ENCODE results near the gene PSMC3. TPM values are rescaled to one million over a fixed set of nuclear protein-coding genes. Genes with fewer than 3 reads are reported as not detected.

PSMC3 gene
- total RNA-seq, 1 experiment from 2014 or later = 179 TPM

- H4K5ac ChIP-seq (ENCODE audit: insufficient read length, low read depth, low read length) = no peak overlapping the region
Measured at GRCh38 chr11:47391077-47391583, 35.1 kb downstream of the PSMC3 start.

More at GRCh38 chr11:47391077-47391583, 35.1 kb downstream of the PSMC3 start:
- Mint-ChIP-seq H3K9me3 (no peaks in the 10 kb centered on the region; a peak in 1 of 5 replicates), H3K36me3 (ENCODE audit: insufficient read depth in 1 of 3, low read depth in 3 of 3) (no peaks in the 10 kb centered on the region), H3K4me1 (0 out of 4 replicates have a peak, but pooled peaks cover 0 to 3% of the 10 kb centered on the region in 2 experiments), H3K4me3 (no peak overlapping the region), H3K27me3 (ENCODE audit: low read depth) (no peaks in the 10 kb centered on the region), H3K27ac (peak overlapping the region in 2 of 3 experiments; percentile 5 to 28; a peak in 1 of 7 replicates)
- H3K4me1 ChIP-seq (ENCODE audit: insufficient read depth, low read length) = no peaks in the 10 kb centered on the region
- no peak overlapping the region for H3K27ac ChIP-seq (ENCODE audit: insufficient read length, low read depth, low read length)
- H3K14ac ChIP-seq (ENCODE audit: insufficient read depth, low read length) = no peak overlapping the region
- H3K9me3 ChIP-seq (ENCODE audit: control insufficient read depth, low read depth, low read length) = no peaks in the 10 kb centered on the region
- H3K23me2 ChIP-seq (ENCODE audit: insufficient read length, low read depth, low read length, poor library complexity, severe bottlenecking) = no peaks in the 10 kb centered on the region
- H3K79me1 ChIP-seq (ENCODE audit: insufficient read depth, low read depth, low read length, poor library complexity, severe bottlenecking) = no peaks in the 10 kb centered on the region
- no peak overlapping the region for H2BK20ac ChIP-seq (ENCODE audit: low read depth, low read length, poor library complexity, severe bottlenecking)
- H2BK5ac ChIP-seq (ENCODE audit: insufficient read length, low read length) = no peak overlapping the region
- no peak overlapping the region for H2BK12ac ChIP-seq (ENCODE audit: insufficient read length, low read depth, low read length)
- H3T11ph ChIP-seq (ENCODE audit: low read length) = no peak overlapping the region
- no CpG with 5 or more reads among the region's 11 CpGs for WGBS (ENCODE audit: extremely low coverage, insufficient read length, low lambda C conversion rate)
- no peaks in the 10 kb centered on the region for H3K27me3 ChIP-seq (ENCODE audit: insufficient read depth, low read length)
- H4K20me1 ChIP-seq (ENCODE audit: control insufficient read depth, insufficient read depth, insufficient read length) = no peaks in the 10 kb centered on the region
- DNase-seq = peak; percentile 24
- no peak overlapping the region for H3K56ac ChIP-seq (ENCODE audit: insufficient read length, low read depth, low read length)
- no peak overlapping the region for H2AK5ac ChIP-seq (ENCODE audit: insufficient read length, low read length)
- TF ChIP-seq, protein P1, sequence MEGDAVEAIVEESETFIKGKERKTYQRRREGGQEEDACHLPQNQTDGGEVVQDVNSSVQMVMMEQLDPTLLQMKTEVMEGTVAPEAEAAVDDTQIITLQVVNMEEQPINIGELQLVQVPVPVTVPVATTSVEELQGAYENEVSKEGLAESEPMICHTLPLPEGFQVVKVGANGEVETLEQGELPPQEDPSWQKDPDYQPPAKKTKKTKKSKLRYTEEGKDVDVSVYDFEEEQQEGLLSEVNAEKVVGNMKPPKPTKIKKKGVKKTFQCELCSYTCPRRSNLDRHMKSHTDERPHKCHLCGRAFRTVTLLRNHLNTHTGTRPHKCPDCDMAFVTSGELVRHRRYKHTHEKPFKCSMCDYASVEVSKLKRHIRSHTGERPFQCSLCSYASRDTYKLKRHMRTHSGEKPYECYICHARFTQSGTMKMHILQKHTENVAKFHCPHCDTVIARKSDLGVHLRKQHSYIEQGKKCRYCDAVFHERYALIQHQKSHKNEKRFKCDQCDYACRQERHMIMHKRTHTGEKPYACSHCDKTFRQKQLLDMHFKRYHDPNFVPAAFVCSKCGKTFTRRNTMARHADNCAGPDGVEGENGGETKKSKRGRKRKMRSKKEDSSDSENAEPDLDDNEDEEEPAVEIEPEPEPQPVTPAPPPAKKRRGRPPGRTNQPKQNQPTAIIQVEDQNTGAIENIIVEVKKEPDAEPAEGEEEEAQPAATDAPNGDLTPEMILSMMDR (conservative IDR thresholded peaks at IDR 0.05) = no peak
- H2BK120ac ChIP-seq (ENCODE audit: low read depth, low read length, poor library complexity, severe bottlenecking) = no peak overlapping the region
- H3K23ac ChIP-seq (ENCODE audit: insufficient read length, low read depth, low read length) = no peak overlapping the region
- no peak overlapping the region for H2BK15ac ChIP-seq (ENCODE audit: low read depth, low read length)
- H3K4ac ChIP-seq (ENCODE audit: low read depth, low read length) = no peak overlapping the region
- no peak overlapping the region for H2AFZ ChIP-seq (ENCODE audit: low read length)
- no peak overlapping the region for H3K18ac ChIP-seq (ENCODE audit: insufficient read length, low read depth, low read length)
- H4K91ac ChIP-seq (ENCODE audit: insufficient read length, low read depth, low read length) = no peak overlapping the region
- no peaks in the 10 kb centered on the region for H3K79me2 ChIP-seq (ENCODE audit: insufficient read depth, low read length)
- no peak overlapping the region for H3K4me2 ChIP-seq (ENCODE audit: insufficient read depth, insufficient read length, low read length)
- H3K9ac ChIP-seq (ENCODE audit: extremely low read depth, insufficient read length, low read length) = no peak overlapping the region
- H4K8ac ChIP-seq (replicated peaks; ENCODE audit: insufficient read length, low read depth, low read length) = no peak overlapping the region
